Esophagus squamous epithelium (tissue), 5 donors: Measurements from ENCODE around the gene YTHDF2. TPM values are rescaled to one million over a fixed set of nuclear protein-coding genes. Genes with fewer than 3 reads are reported as not detected.

Source experiments
- DNase-seq: peaks from one replicate; lab custom pipeline; 2025; lab: John Stamatoyannopoulos, UW
- H3K27ac ChIP-seq, 4 donors: fragments of 200-600 bp; sonication (generic); one replicate each; pipeline ENCODE4 v1.5.1; 2016 to 2019; ENCODE audit warnings: mild to moderate bottlenecking in 1 of 4
- H3K27me3 ChIP-seq, 4 donors: fragments of 200-600 bp; sonication (generic); 1 replicate in 3 of 4; 2 replicates in 1 of 4; pipeline versions ENCODE4 v1.5.1 to v1.6.0; 2017 to 2021; ENCODE audit warnings: antibody characterized with exemption in 1 of 4
- H3K36me3 ChIP-seq, 3 donors: fragments of 200-600 bp; sonication (generic); one replicate each; pipeline ENCODE4 v1.5.1; 2016 to 2019
- H3K4me1 ChIP-seq, 3 donors: fragments of 200-600 bp; sonication (generic); one replicate each; pipeline ENCODE4 v1.5.1; 2017 to 2019
- H3K4me3 ChIP-seq, 4 donors: fragments of 200-600 bp; sonication (generic); 1 replicate in 3 of 4; 2 replicates in 1 of 4; pipeline ENCODE4 v1.5.1; 2016 to 2019; ENCODE audit warnings: mild to moderate bottlenecking in 2 of 4, moderate library complexity in 1 of 4
- H3K9me3 ChIP-seq, 3 donors: fragments of 200-600 bp; sonication (generic); one replicate each; pipeline ENCODE4 v1.5.1; 2016 to 2019
- CTCF ChIP-seq, 6 experiments: fragments of 450-650 bp in 4 of 6; fragments of 200-600 bp in 2 of 6; sonication (generic) in 2 of 6; IDR thresholded peaks; one replicate each; pipeline ENCODE4 v1.5.1; 2016 to 2019; ENCODE audit warnings: antibody characterized with exemption in 6 of 6, mild to moderate bottlenecking in 4 of 6, moderate library complexity in 4 of 6
- POLR2A ChIP-seq, 4 donors: fragments of 450-650 bp; IDR thresholded peaks; one replicate each; pipeline ENCODE4 v1.6.1; 2017; ENCODE audit warnings: antibody characterized with exemption in 4 of 4, mild to moderate bottlenecking in 4 of 4, moderate library complexity in 3 of 4
- WGBS, 2 donors: methylation state at CpG; one replicate each; pipeline ENCODE4 v1.1.5; 2018; 5-methylcytosine and 5-hydroxymethylcytosine counted together
- intact Hi-C: fragments of 100-400 bp; cut with DNase I; formaldehyde crosslinking; loops from one replicate; pipeline ENCODE4 v1.15.0; 2022
- small RNA-seq, 4 donors: library from RNA; depleted of rRNA; stranded (forward); fragments of <200 nt; gene quantifications; one replicate each; pipeline ENCODE3, GENCODE V24; 2016
- total RNA-seq, 4 donors: library from RNA; depleted of rRNA; stranded (reverse); fragments of >200 nt; gene quantifications; one replicate each; pipeline ENCODE4 v1.1.0, GENCODE V29; 2016
- donor health status: DM: yes; HTN: yes; CAD: no.

YTHDF2 gene
- total RNA-seq, 4 donors from 2014 or later: 55.0 to 66.2 (median 60.7) TPM

- Histone ChIP-seq H3K27me3 (peaks cover 0 to 80% (median 2%) of the 10 kb centered on the region in 4 donors), H3K36me3 (no peaks in the 10 kb centered on the region), H3K27ac (no peak overlapping the region), H3K4me3 (no peak overlapping the region), H3K4me1 (peaks cover 0 to 7% (median 4%) of the 10 kb centered on the region in 3 donors), H3K9me3 (no peaks in the 10 kb centered on the region)
- WGBS, 2 donors: 69 to 79% methylated on average over 5 to 7 of the region's 7 CpGs
- TF ChIP-seq CTCF (IDR thresholded peaks at IDR 0.05) (no peak), POLR2A (IDR thresholded peaks at IDR 0.05) (no peak)
- intact Hi-C loops: no loop called here
- no peak for DNase-seq
These were observed 80.4 kb downstream of the YTHDF2 start for GRCh38 chr1:28817133-28817532.

- no peak for DNase-seq
- Histone ChIP-seq H3K4me1 (no peaks in the 10 kb centered on the region), H3K9me3 (no peaks in the 10 kb centered on the region), H3K27ac (no peak overlapping the region), H3K27me3 (peaks cover 0 to 77% (median 0%) of the 10 kb centered on the region in 4 donors), H3K4me3 (no peak overlapping the region), H3K36me3 (no peaks in the 10 kb centered on the region)
- TF ChIP-seq CTCF (IDR thresholded peaks at IDR 0.05) (no peak), POLR2A (IDR thresholded peaks at IDR 0.05) (no peak)
- intact Hi-C loops: no loop called here
These were observed 82.3 kb downstream of the YTHDF2 start for GRCh38 chr1:28819020-28819419.

Small RNA genes within 50 kb of the gene (small RNA-seq; reads per million reads assigned to genes)
- 0 reads per million in 4 donors for gene RF00422

Other genes starting within 250 kb of the YTHDF2 start
- 10 to 100 TPM; 25.6 to 46.6 (median 35.8) TPM for gene RCC1, start 230.9 kb upstream of the YTHDF2 start, total RNA-seq
- gene TRNAU1AP, start 183.9 kb upstream of the YTHDF2 start, total RNA-seq: 10 to 100 TPM; 12.4 to 21.4 (median 16.4) TPM
- 1 to 10 TPM in 1 of 4 donors, under 1 TPM in 2, not detected in 1; 0.21 to 2.5 (median 0.83) TPM for gene RAB42, start 144.7 kb upstream of the YTHDF2 start, total RNA-seq
- 10 to 100 TPM in 3 of 4 donors, 1 to 10 TPM in 1; 7.6 to 20.1 (median 13.1) TPM for gene TAF12, start 93.9 kb upstream of the YTHDF2 start, total RNA-seq
- gene RNU11, start 88.3 kb upstream of the YTHDF2 start, total RNA-seq: not detected
- gene GMEB1, start 68.2 kb upstream of the YTHDF2 start, total RNA-seq: 10 to 100 TPM in 1 of 4 donors, 1 to 10 TPM in 3; 4.0 to 12.8 (median 9.0) TPM
- not detected for gene OPRD1, start 75.2 kb downstream of the YTHDF2 start, total RNA-seq
- 10 to 100 TPM; 28.5 to 43.9 (median 41.8) TPM for gene EPB41, start 177.6 kb downstream of the YTHDF2 start, total RNA-seq